DMS114 treated with DMSO at 0.1 percent for 48 hours (cell line): ENCODE measurements around the gene GLYR1.

Source experiments
- DNase-seq: peaks from one replicate; lab custom pipeline; 2025; ENCODE audit not compliant: unreplicated experiment; lab: John Stamatoyannopoulos, UW

The GLYR1 gene

DNA sequence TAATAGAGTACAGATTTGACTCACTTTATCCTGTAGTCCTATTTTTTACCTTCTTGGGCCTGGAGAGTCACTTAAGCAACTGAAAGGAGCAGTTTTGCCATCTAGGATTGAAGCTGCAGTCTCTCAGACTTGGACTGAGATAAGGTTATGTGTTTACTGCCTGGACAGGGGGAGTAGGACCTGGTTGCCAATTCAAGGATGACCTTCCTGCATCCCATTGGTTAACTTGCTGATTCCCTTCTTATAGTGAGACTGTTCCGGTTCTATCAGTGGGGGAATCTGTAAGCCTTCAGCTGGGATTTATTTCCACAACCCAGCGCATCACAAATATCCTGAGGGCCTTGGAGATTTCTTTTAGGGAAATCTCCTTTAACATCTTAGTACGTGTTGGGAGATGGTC lies 3.1 kb upstream of the GLYR1 start:
- DNase-seq, result no peak

DNA sequence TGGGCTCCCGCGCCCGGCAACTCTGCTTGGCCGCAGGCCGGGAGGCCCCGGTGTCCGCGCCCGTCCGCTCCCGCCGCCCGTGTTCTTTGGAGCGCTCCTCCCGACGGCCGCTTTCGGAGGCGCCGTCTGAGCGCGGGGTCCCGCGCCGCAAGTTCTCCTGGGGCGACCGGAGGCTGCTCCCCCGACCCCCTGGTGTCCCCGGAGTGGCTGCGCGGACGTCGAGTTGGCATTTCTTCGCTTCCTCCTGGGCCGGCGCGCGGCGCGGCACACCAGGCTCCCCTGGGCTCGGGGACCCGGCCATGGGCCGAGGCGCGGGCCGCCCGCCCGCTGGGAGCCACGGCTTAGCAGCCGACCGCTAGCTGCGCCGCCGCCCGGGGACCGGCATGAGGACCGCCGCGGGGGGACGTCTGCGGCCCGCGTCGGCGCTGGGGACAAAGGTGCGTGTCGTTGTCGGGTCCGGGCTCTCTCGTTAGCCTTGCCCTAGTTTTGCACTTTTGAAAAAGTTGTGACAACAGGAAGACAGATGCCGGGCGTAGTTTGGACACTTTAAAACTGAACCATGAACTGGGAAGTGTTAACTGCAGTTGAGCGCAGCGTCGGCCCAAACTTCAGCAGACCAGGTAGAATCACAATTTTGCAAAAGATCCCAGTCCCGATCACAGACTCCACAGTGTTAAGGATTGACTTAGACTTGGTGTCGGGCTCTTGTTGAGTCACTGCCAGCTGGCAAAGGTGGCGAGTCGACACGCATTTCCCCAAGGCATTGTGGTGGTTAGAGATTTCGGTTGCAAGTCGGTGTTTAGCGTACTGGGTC lies 893 bp upstream of the GLYR1 start:
- no peak for DNase-seq

DNA sequence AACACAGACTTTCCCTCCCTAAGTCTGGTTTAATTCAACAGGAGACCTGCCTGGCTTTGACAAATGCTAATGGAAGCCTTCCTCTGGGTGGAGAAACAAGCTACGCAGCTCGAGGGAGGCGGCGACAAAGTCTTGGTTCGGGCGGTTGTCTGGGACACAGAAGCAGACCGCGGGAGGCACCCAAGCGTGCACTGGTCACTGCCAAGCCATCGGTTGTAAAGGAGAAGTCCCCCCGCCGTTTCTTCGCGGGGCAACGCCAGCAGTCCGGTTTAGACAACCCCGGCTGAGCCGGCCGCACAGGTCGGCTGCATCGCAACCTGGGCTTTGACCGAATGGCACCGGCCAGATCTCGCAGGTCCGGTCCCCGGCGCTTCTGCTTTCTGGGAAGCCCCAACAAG lies 586 bp downstream of the GLYR1 start:
- DNase-seq, result no peak

GRCh38 chr16:4840984-4841383 lies 6.1 kb downstream of the GLYR1 start:
- no peak for DNase-seq

DNA sequence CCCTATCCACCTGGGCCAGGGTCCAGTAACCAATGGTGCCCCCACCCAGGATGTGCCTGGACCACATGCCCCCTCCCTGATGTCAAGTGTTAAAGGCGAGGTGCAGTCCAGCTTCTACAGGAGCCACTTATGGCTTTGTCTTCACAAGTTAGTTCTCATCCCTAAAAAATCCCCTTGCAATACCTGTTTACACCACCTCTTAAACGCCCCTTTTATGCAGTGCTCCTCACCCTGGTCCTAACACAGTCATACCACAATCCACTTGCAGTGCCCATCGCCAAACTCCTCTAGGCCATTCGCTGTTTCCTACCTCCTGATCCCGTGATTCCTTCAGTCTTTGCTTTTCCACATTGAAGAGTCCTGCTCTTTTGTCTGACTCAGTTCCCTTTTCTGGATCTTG lies 7.1 kb downstream of the GLYR1 start:
- no peak for DNase-seq

- no peak for DNase-seq
These were observed 9.2 kb downstream of the GLYR1 start for GRCh38 chr16:4837733-4838501.

DNA sequence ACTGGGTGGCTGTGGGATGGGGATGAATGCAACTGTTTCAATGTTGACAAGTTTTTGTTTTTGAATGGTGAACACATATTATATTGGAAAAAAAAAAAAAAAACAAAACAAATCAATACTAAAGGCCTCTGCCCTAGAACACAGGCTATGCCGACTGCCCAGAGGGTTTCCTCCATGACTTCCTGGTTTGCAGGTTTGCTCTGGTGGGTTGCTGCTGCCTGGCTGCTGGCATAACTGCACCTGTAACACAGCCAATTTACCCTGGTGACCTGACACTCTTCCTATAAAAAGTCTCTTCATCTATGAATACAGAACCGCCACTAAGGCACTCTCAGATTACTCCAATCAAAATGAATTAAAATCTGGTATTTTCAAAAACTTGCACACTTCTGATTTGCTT lies 10.4 kb downstream of the GLYR1 start:
- DNase-seq, result no peak

GRCh38 chr16:4833584-4833983 lies 13.5 kb downstream of the GLYR1 start:
- no peak for DNase-seq

- no peak for DNase-seq
These were observed 14.3 kb downstream of the GLYR1 start for GRCh38 chr16:4832698-4833343.

DNA sequence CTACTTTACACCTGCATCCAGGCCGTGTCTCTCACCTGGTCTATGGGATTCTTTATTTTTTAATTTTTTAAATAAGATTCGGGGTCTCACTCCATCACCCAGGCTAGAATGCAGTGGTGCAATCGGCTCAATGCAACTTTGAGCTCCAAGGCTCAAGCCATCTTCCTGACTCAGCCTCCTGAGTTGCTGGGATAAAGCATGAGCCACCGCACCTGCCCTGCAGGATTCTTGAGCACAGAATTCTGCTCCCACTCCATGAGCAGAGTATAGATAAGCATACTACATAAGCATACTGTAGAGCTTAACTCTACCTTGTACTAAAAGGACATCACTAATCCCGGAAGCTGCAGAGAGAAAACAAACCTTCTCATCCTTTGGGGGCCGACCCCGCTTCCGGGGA lies 15.5 kb downstream of the GLYR1 start:
- DNase-seq, result no peak

DNA sequence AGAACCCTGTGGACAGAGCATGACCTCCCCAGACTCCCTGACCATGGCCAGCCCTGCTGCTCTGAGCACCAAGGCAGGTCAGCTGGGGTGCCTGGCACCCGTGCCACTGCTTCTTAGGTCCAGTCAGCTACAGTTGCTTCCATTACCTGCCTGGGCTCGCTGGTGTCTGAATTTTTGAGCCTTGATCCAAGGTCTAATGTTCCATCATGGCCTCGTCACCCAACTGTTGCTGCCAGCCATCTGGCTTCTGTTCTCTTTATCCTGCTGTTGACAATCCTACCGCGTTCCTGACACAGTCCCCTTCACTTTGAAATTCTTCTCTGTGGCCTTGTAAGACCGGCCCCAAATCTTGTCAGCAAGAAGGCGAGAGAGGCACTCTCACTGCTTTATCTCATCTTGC lies 16.7 kb downstream of the GLYR1 start:
- no peak for DNase-seq

DNA sequence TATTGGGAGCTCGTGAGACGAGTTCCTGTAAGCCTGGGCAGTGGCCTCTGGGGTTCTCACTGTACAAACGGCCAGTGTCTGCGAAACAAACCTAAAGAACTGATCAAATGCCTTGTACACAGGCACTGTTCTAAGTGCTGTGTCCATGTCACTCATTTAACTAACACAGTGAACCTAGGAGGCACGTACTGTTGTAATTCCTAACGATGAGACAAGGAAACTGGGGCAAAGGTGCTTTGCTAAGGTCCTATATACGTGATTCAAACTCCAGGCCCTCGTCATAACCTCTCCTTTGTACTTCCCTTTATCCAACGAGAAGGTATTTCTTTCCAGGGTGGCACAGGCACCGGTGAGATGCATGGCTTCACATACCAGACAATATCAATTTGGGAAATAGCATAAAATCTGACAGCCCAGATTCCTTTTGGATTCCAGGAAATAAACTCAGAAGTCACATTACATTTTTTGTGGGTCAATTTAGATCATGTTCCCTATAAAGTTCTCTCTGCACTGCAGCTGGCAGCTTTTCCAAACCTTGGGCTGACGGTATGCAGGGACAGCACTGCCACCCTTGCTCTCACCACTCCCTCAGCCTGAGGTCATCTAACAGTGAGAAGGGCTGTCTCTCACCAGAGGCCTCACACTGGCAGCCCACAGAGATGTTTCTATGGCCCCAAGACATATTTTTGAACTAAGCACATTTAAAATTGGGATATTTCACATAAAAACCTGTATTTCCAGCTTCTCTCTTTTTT lies 18.3 kb downstream of the GLYR1 start:
- no peak for DNase-seq

DNA sequence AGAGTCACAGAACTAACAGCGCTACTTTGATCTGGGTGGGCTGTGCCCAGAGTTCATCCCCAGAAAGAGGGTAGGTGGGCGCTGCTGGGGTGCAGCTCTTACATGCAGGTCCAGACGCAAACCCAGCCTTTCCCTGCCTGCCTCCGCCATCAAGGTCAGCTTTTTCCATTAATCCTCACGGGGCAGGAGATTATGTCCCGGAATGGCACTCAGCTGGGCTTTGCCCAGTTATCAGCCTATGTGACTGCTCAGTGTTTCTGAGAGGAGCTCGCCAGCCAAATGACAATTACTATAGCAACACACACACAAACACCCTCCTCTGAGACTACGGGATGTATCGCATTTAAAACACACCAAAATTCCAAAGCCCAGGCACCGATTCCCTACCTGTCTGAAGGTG lies 20.1 kb downstream of the GLYR1 start:
- DNase-seq, result no peak

- DNase-seq, result no peak
These were observed 20.6 kb downstream of the GLYR1 start for GRCh38 chr16:4826526-4826925.

- DNase-seq, result no peak
These were observed 21.9 kb downstream of the GLYR1 start for GRCh38 chr16:4825196-4825595.

DNA sequence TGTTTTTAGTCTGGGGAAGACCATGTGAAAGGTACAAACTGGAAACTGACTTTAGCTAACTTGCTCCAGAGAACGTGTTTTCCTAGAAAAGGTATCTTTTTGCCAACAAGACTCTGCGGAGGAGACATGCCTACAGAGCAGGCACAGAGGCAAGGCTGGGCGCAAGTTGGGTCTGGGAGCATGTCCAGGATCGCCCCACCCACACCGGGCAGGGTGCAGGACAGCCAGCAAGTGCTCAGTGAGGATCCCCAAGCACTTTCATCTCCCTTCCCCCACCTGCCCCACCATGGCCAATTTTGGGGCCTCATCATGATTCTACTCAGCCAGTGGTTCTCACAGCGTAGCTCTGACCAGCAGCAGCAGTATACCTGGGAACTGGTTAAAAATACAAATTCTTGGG lies 26.4 kb downstream of the GLYR1 start:
- DNase-seq, result no peak

DNA sequence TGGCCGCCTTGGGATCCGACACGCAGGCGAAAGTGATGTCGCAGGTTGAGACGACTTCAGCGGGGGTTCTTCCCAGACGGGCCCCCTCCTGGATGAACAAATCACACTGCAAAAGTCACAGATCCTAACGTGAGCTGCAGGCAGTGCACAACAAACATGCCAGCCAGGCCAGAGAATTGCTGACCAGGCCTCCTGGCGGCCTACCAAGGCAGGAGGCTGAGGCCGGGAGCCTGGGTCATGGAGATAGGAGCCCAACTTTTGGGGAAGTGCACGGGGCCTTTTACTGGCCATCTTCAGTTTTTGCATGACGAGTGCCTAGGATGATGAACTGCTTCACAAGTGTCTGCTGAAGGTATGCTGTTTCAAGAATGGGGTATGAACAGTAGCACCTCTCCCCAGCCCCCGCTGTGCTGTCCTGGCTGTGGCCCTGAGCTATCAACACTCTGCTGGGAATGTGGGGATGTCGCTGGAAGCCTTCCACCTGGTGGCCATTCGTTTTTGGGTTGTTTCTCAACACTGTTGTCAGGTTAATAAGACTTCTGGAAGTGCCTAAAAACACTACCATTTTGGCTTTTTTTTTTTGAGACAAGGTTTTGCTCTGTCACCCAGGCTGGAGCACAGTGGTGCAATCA lies 32.4 kb downstream of the GLYR1 start:
- no peak for DNase-seq

DNA sequence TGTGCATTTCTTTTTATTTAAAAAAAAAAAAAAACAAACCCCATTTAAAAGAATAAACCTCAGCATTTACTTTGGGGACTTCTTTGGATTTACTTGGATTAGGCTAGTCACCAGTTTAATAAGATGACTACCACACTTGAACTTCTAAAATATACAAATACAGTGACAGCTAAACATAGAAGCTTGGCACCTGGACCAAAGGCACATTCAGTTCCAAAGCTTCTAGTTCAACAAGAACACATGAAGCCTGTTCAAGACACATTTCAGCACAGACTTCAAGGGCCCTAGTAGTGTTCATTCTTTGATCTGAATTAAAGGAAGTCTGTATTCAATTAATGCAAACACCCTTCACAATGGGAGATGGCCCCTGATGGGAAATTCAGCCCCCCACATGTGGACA lies 33.0 kb downstream of the GLYR1 start:
- DNase-seq, result no peak

GRCh38 chr16:4813251-4814003 lies 33.7 kb downstream of the GLYR1 start:
- DNase-seq, result no peak

DNA sequence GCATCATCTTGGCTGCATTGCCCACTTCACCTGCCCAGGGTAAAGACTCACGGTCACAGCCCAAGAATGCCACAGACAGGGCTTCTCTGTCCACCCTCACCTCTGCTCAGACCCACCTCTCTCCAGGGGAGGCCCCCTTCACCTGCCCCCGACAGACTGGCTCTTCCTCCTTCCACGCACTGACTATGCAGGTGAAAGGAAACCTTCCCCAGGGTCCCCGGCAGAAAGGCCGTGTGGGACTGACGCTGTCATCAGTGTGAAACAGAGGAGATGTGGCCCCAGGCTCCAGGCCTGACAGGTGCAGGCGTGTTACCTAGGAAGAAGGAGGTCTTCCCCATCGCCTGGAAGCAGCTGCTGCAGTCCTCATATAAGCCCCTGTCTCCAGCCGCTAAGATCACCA lies 35.3 kb downstream of the GLYR1 start:
- DNase-seq, result no peak
